Measurements from ENCODE around the gene CHD5.

DNA sequence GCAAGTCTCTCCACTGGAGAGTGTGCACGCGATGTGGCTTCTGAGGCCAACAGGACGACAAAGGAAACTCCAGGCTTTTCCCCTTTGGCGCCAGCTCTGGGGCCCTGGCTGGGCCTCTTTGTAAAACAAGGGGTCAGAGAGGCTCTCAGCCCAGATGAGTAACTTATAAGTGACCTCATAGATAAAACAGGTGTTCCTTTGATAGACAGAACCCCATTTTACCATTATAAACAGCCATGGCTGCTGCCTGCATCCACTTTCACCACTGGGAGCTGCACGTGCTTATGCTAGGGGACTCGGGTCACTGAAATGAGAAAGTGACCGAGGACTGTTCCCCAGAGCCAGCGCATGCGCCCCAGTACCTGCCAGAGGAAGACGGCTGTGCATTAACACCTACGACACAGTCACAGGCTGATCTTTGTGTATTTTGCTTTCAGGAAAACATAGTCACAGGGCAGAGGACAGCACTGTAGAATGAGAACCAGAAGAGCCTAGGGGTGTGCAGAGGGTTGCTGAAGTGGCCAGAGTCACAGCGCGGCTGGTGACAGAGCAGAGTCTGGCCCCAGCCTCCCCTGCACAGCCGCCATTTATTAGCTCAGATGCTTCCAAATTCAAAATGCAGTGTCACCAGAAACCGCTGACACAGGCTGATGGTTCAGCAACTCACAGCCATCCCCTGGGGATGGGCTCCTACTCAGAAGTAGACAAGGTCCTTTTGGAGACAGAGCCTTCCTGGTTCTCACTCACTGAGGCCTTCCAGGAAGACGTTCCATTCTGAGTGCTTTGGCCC is 38.4 kb upstream of the CHD5 start:
- TF ChIP-seq, protein P1, sequence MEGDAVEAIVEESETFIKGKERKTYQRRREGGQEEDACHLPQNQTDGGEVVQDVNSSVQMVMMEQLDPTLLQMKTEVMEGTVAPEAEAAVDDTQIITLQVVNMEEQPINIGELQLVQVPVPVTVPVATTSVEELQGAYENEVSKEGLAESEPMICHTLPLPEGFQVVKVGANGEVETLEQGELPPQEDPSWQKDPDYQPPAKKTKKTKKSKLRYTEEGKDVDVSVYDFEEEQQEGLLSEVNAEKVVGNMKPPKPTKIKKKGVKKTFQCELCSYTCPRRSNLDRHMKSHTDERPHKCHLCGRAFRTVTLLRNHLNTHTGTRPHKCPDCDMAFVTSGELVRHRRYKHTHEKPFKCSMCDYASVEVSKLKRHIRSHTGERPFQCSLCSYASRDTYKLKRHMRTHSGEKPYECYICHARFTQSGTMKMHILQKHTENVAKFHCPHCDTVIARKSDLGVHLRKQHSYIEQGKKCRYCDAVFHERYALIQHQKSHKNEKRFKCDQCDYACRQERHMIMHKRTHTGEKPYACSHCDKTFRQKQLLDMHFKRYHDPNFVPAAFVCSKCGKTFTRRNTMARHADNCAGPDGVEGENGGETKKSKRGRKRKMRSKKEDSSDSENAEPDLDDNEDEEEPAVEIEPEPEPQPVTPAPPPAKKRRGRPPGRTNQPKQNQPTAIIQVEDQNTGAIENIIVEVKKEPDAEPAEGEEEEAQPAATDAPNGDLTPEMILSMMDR (IDR thresholded peaks at IDR 0.05) = no peak
- TF ChIP-seq RAD21 (conservative IDR thresholded peaks at IDR 0.05 in 1 of 2, IDR thresholded peaks at IDR 0.05 in 1 of 2) (no peak), CBX2 (IDR thresholded peaks at IDR 0.05; ENCODE audit: borderline replicate concordance, low read depth) (no peak), SMC3 (IDR thresholded peaks at IDR 0.05) (no peak), CHD4 (IDR thresholded peaks at IDR 0.05; ENCODE audit: borderline replicate concordance) (no peak), RCOR1 (IDR thresholded peaks at IDR 0.05; ENCODE audit: low read depth, low read length) (no peak), NFE2L2 (conservative IDR thresholded peaks at IDR 0.05; ENCODE audit: low read length) (no peak), CBX8 (IDR thresholded peaks at IDR 0.05) (no peak), JUNB (IDR thresholded peaks at IDR 0.05) (no peak), POLR2A (IDR thresholded peaks at IDR 0.05; ENCODE audit: low read length) (no peak), CHD2 (IDR thresholded peaks at IDR 0.05; ENCODE audit: low read length, partially characterized antibody) (no peak), EP300 (IDR thresholded peaks at IDR 0.05) (no peak), FOXS1 (CRISPR knock-in tag; IDR thresholded peaks at IDR 0.05) (no peak)
- TF ChIP-seq, protein P2, sequence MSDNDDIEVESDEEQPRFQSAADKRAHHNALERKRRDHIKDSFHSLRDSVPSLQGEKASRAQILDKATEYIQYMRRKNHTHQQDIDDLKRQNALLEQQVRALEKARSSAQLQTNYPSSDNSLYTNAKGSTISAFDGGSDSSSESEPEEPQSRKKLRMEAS (IDR thresholded peaks at IDR 0.05) = no peak
